ENCODE data around the gene LIAS. TPM values are rescaled to one million over a fixed set of nuclear protein-coding genes. Genes with fewer than 3 reads are reported as not detected.
A peak's percentile ranks its signal among the peaks of the same experiment; 100 is the strongest.

The LIAS gene
- total and polyA plus RNA-seq, 7 experiments from 2014 or later, result 12.5 to 27.8 (median 16.4) TPM

- Mint-ChIP-seq H3K36me3 (peaks cover 0 to 20% (median 11%) of the 10 kb centered on the region in 5 donors), H3K4me3 (no peak overlapping the region), H3K4me1 (peaks cover 0 to 30% (median 10%) of the 10 kb centered on the region in 7 donors), H3K9me3 (no peaks in the 10 kb centered on the region), H3K27ac (peak overlapping the region in 1 of 9 donors; percentile 2), H3K27me3 (no peaks in the 10 kb centered on the region)
- Histone ChIP-seq H3K27me3 (ENCODE audit: control insufficient read depth in 2 of 2, insufficient read depth in 2 of 2, low read length in 2 of 2) (no peaks in the 10 kb centered on the region), H3K36me3 (ENCODE audit: control insufficient read depth in 2 of 3, insufficient read depth in 3 of 3, low read length in 3 of 3) (peaks cover 0 to 36% (median 3%) of the 10 kb centered on the region in 3 experiments), H3K4me3 (ENCODE audit: low read length) (no peak overlapping the region), H3K27ac (ENCODE audit: low read depth, low read length) (no peak overlapping the region), H3K9me3 (ENCODE audit: control insufficient read depth in 2 of 3, low read length in 3 of 3) (no peaks in the 10 kb centered on the region), H3K4me1 (ENCODE audit: control insufficient read depth in 2 of 2, insufficient read depth in 2 of 2, low read length in 2 of 2) (no peaks in the 10 kb centered on the region)
- no peak for ATAC-seq
- CTCF ChIA-PET, result no interaction called here
- no peak for DNase-seq
- intact Hi-C loops (cut with micrococcal nuclease), result loop anchor here in 1 of 2 donors (5.0 to 10.0 kb wide), 2 partner anchors 852 to 1380 kb away; no protein-coding TSS in a partner anchor
- POLR2A ChIA-PET, result no interaction called here
Observed at GRCh38 chr4:39464886-39465501, 6.1 kb downstream of the LIAS start.

- ATAC-seq, result no peak
- Histone ChIP-seq H3K9me3 (ENCODE audit: control insufficient read depth in 2 of 3, low read length in 3 of 3) (no peaks in the 10 kb centered on the region), H3K4me1 (ENCODE audit: control insufficient read depth in 2 of 2, insufficient read depth in 2 of 2, low read length in 2 of 2) (no peaks in the 10 kb centered on the region), H3K36me3 (ENCODE audit: control insufficient read depth in 2 of 3, insufficient read depth in 3 of 3, low read length in 3 of 3) (peaks cover 0 to 36% (median 3%) of the 10 kb centered on the region in 3 experiments), H3K27ac (ENCODE audit: low read depth, low read length) (no peak overlapping the region), H3K27me3 (ENCODE audit: control insufficient read depth in 2 of 2, insufficient read depth in 2 of 2, low read length in 2 of 2) (no peaks in the 10 kb centered on the region), H3K4me3 (ENCODE audit: low read length) (no peak overlapping the region)
- H3K27me3 Mint-ChIP-seq, result no peaks in the 10 kb centered on the region
- H3K27ac Mint-ChIP-seq, result no peak overlapping the region
- peaks cover 0 to 25% (median 11%) of the 10 kb centered on the region in 5 donors for H3K36me3 Mint-ChIP-seq
- H3K9me3 Mint-ChIP-seq, result no peaks in the 10 kb centered on the region
- H3K4me3 Mint-ChIP-seq, result no peak overlapping the region
- intact Hi-C loops (cut with micrococcal nuclease), result loop anchor here in 1 of 2 donors (5.0 to 10.0 kb wide), 2 partner anchors 851 to 1378 kb away; no protein-coding TSS in a partner anchor
- H3K4me1 Mint-ChIP-seq, result peaks cover 0 to 19% (median 4%) of the 10 kb centered on the region in 7 donors
- ChIA-PET POLR2A (interaction anchor here (0.6 to 1.5 kb wide), 2 partner anchors 9 to 11 kb away, joined by 3 to 4 read pairs; no protein-coding TSS in a partner anchor), CTCF (interaction anchor here (0.6 to 1.0 kb wide), 3 partner anchors 100 to 806 kb away, joined by 3 to 5 read pairs (median 5); no protein-coding TSS in a partner anchor)
- no peak for DNase-seq
Observed at GRCh38 chr4:39466747-39467146, 7.9 kb downstream of the LIAS start.

- Mint-ChIP-seq H3K27ac (peak overlapping the region in 1 of 9 donors; percentile 53), H3K4me1 (peaks cover 0 to 19% (median 4%) of the 10 kb centered on the region in 7 donors), H3K27me3 (no peaks in the 10 kb centered on the region), H3K36me3 (peaks cover 0 to 31% (median 11%) of the 10 kb centered on the region in 5 donors), H3K9me3 (no peaks in the 10 kb centered on the region), H3K4me3 (no peak overlapping the region)
- no peak overlapping the region for H3K27ac ChIP-seq (ENCODE audit: low read depth, low read length)
- H3K9me3 ChIP-seq (ENCODE audit: control insufficient read depth in 2 of 3, low read length in 3 of 3), result no peaks in the 10 kb centered on the region
- intact Hi-C loops (cut with micrococcal nuclease), result loop anchor here in 1 of 2 donors (5.0 to 10.0 kb wide), 2 partner anchors 850 to 1377 kb away; no protein-coding TSS in a partner anchor
- no peaks in the 10 kb centered on the region for H3K4me1 ChIP-seq (ENCODE audit: control insufficient read depth in 2 of 2, insufficient read depth in 2 of 2, low read length in 2 of 2)
- ChIA-PET CTCF (interaction anchor here (1.0 kb wide), 1 partner anchor 565 kb away, joined by 5 read pairs; no protein-coding TSS in a partner anchor), POLR2A (no interaction called here)
- H3K36me3 ChIP-seq (ENCODE audit: control insufficient read depth in 2 of 3, insufficient read depth in 3 of 3, low read length in 3 of 3), result peaks cover 0 to 40% (median 3%) of the 10 kb centered on the region in 3 experiments
- DNase-seq (no peak), ATAC-seq (no peak)
- H3K4me3 ChIP-seq (ENCODE audit: low read length), result no peak overlapping the region
- no peaks in the 10 kb centered on the region for H3K27me3 ChIP-seq (ENCODE audit: control insufficient read depth in 2 of 2, insufficient read depth in 2 of 2, low read length in 2 of 2)
Observed at GRCh38 chr4:39467464-39467863, 8.6 kb downstream of the LIAS start.

- peak; percentile 98 for ATAC-seq
- Mint-ChIP-seq H3K9me3 (no peaks in the 10 kb centered on the region), H3K36me3 (peaks cover 0 to 20% (median 10%) of the 10 kb centered on the region in 5 donors), H3K27me3 (no peaks in the 10 kb centered on the region), H3K27ac (peak overlapping the region in 6 of 9 donors; percentile 24 to 62 (median 44)), H3K4me1 (peaks cover 0 to 15% (median 4%) of the 10 kb centered on the region in 7 donors), H3K4me3 (no peak overlapping the region)
- DNase-seq, result peak in 7 of 9 donors; percentile 36 to 60 (median 47)
- H3K4me3 ChIP-seq (ENCODE audit: low read length), result no peak overlapping the region
- ChIA-PET POLR2A (interaction anchor here (0.6 to 1.9 kb wide), 5 partner anchors 11 to 508 kb away, joined by 3 to 21 read pairs (median 3); partner anchors contain the start of genes LIAS, PDS5A, RFC1 and RPL9), CTCF (interaction anchor here (0.6 to 2.1 kb wide), 14 partner anchors 9 to 1573 kb away, joined by 3 to 13 read pairs (median 5); partner anchors contain the start of genes LIAS, PDS5A and RPL9)
- no peak overlapping the region for H3K27ac ChIP-seq (ENCODE audit: low read depth, low read length)
- no peaks in the 10 kb centered on the region for H3K27me3 ChIP-seq (ENCODE audit: control insufficient read depth in 2 of 2, insufficient read depth in 2 of 2, low read length in 2 of 2)
- peaks cover 0 to 32% (median 3%) of the 10 kb centered on the region in 3 experiments for H3K36me3 ChIP-seq (ENCODE audit: control insufficient read depth in 2 of 3, insufficient read depth in 3 of 3, low read length in 3 of 3)
- intact Hi-C loops (cut with micrococcal nuclease), result loop anchor here (1.0 to 10.0 kb wide), 8 partner anchors 189 to 1375 kb away; partner anchors contain the start of genes PDS5A (in 2 of the 2) and N4BP2 (in 1 of the 2)
- no peaks in the 10 kb centered on the region for H3K4me1 ChIP-seq (ENCODE audit: control insufficient read depth in 2 of 2, insufficient read depth in 2 of 2, low read length in 2 of 2)
- no peaks in the 10 kb centered on the region for H3K9me3 ChIP-seq (ENCODE audit: control insufficient read depth in 2 of 3, low read length in 3 of 3)
Observed at GRCh38 chr4:39469429-39470077, 10.7 kb downstream of the LIAS start.

GRCh38 chr4:39470402-39470801 is 11.5 kb downstream of the LIAS start:
- ChIA-PET CTCF (interaction anchor here (0.7 to 2.1 kb wide), 2 partner anchors 365 to 508 kb away, joined by 3 to 13 read pairs; partner anchors contain the start of gene PDS5A), POLR2A (no interaction called here)
- no peaks in the 10 kb centered on the region for H3K4me1 ChIP-seq (ENCODE audit: control insufficient read depth in 2 of 2, insufficient read depth in 2 of 2, low read length in 2 of 2)
- no peaks in the 10 kb centered on the region for H3K27me3 ChIP-seq (ENCODE audit: control insufficient read depth in 2 of 2, insufficient read depth in 2 of 2, low read length in 2 of 2)
- no peak for DNase-seq
- Mint-ChIP-seq H3K27me3 (no peaks in the 10 kb centered on the region), H3K27ac (no peak overlapping the region), H3K4me3 (no peak overlapping the region), H3K9me3 (no peaks in the 10 kb centered on the region), H3K4me1 (peaks cover 0 to 8% (median 3%) of the 10 kb centered on the region in 7 donors), H3K36me3 (peaks cover 0 to 15% (median 5%) of the 10 kb centered on the region in 5 donors)
- no peak for ATAC-seq
- peaks cover 0 to 24% (median 3%) of the 10 kb centered on the region in 3 experiments for H3K36me3 ChIP-seq (ENCODE audit: control insufficient read depth in 2 of 3, insufficient read depth in 3 of 3, low read length in 3 of 3)
- no peaks in the 10 kb centered on the region for H3K9me3 ChIP-seq (ENCODE audit: control insufficient read depth in 2 of 3, low read length in 3 of 3)
- intact Hi-C loops (cut with micrococcal nuclease), result loop anchor here in 1 of 2 donors (5.0 kb wide), 1 partner anchor 1372 kb away; no protein-coding TSS in a partner anchor
- H3K4me3 ChIP-seq (ENCODE audit: low read length), result no peak overlapping the region
- no peak overlapping the region for H3K27ac ChIP-seq (ENCODE audit: low read depth, low read length)

- CTCF ChIA-PET, result no interaction called here
- ATAC-seq, result no peak
- H3K9me3 Mint-ChIP-seq, result no peaks in the 10 kb centered on the region
Observed at GRCh38 chr4:39472396-39472795, 13.5 kb downstream of the LIAS start.

More at GRCh38 chr4:39472396-39472795, 13.5 kb downstream of the LIAS start:
- Histone ChIP-seq H3K27me3 (ENCODE audit: control insufficient read depth in 2 of 2, insufficient read depth in 2 of 2, low read length in 2 of 2) (no peaks in the 10 kb centered on the region), H3K4me1 (ENCODE audit: control insufficient read depth in 2 of 2, insufficient read depth in 2 of 2, low read length in 2 of 2) (no peaks in the 10 kb centered on the region), H3K27ac (ENCODE audit: low read depth, low read length) (no peak overlapping the region), H3K36me3 (ENCODE audit: control insufficient read depth in 2 of 3, insufficient read depth in 3 of 3, low read length in 3 of 3) (peaks cover 0 to 24% (median 0%) of the 10 kb centered on the region in 3 experiments), H3K4me3 (ENCODE audit: low read length) (no peak overlapping the region), H3K9me3 (ENCODE audit: control insufficient read depth in 2 of 3, low read length in 3 of 3) (no peaks in the 10 kb centered on the region)
- POLR2A ChIA-PET, result no interaction called here
- H3K36me3 Mint-ChIP-seq, result peaks cover 0 to 12% (median 6%) of the 10 kb centered on the region in 5 donors
- intact Hi-C loops (cut with micrococcal nuclease), result loop anchor here in 1 of 2 donors (5.0 kb wide), 1 partner anchor 1370 kb away; no protein-coding TSS in a partner anchor
- H3K4me1 Mint-ChIP-seq, result peaks cover 0 to 8% (median 3%) of the 10 kb centered on the region in 7 donors
- H3K27ac Mint-ChIP-seq, result no peak overlapping the region
- no peak overlapping the region for H3K4me3 Mint-ChIP-seq
- no peak for DNase-seq
- H3K27me3 Mint-ChIP-seq, result no peaks in the 10 kb centered on the region
